Measurements from ENCODE around the gene LRIG2.

Gene LRIG2

GRCh38 chr1:113095790-113096455 is 22.9 kb downstream of the LRIG2 start:
- Mint-ChIP-seq H3K27ac (no peak overlapping the region), H3K36me3 (ENCODE audit: low read depth) (peaks cover 69% of the 10 kb centered on the region)

GRCh38 chr1:113096493-113096892 is 23.5 kb downstream of the LRIG2 start:
- Mint-ChIP-seq H3K4me1 (ENCODE audit: low read depth) (peaks cover 9% of the 10 kb centered on the region), H3K9me3 (no peaks in the 10 kb centered on the region), H3K27ac (no peak overlapping the region), H3K4me3 (no peak overlapping the region), H3K27me3 (no peaks in the 10 kb centered on the region), H3K36me3 (ENCODE audit: low read depth) (peaks cover 73% of the 10 kb centered on the region)

More at GRCh38 chr1:113095790-113096455, 22.9 kb downstream of the LRIG2 start:
- peaks cover 11% of the 10 kb centered on the region for H3K4me1 Mint-ChIP-seq (ENCODE audit: low read depth)
- no peaks in the 10 kb centered on the region for H3K9me3 Mint-ChIP-seq
- no peak overlapping the region for H3K4me3 Mint-ChIP-seq
- no peaks in the 10 kb centered on the region for H3K27me3 Mint-ChIP-seq

GRCh38 chr1:113101588-113101987 is 28.6 kb downstream of the LRIG2 start:
- no peaks in the 10 kb centered on the region for H3K27me3 Mint-ChIP-seq
- H3K27ac Mint-ChIP-seq = no peak overlapping the region
- H3K36me3 Mint-ChIP-seq (ENCODE audit: low read depth) = peaks cover 70% of the 10 kb centered on the region
- no peaks in the 10 kb centered on the region for H3K4me1 Mint-ChIP-seq (ENCODE audit: low read depth)
- H3K4me3 Mint-ChIP-seq = no peak overlapping the region
- no peaks in the 10 kb centered on the region for H3K9me3 Mint-ChIP-seq

GRCh38 chr1:113103048-113103447 is 30.1 kb downstream of the LRIG2 start:
- Mint-ChIP-seq H3K27ac (no peak overlapping the region), H3K4me3 (no peak overlapping the region), H3K36me3 (ENCODE audit: low read depth) (peaks cover 70% of the 10 kb centered on the region), H3K9me3 (no peaks in the 10 kb centered on the region), H3K4me1 (ENCODE audit: low read depth) (no peaks in the 10 kb centered on the region), H3K27me3 (no peaks in the 10 kb centered on the region)

GRCh38 chr1:113103977-113104376 is 31.0 kb downstream of the LRIG2 start:
- Mint-ChIP-seq H3K27me3 (no peaks in the 10 kb centered on the region), H3K36me3 (ENCODE audit: low read depth) (peaks cover 63% of the 10 kb centered on the region)

GRCh38 chr1:113106910-113107309 is 33.9 kb downstream of the LRIG2 start:
- Mint-ChIP-seq H3K36me3 (ENCODE audit: low read depth) (peaks cover 64% of the 10 kb centered on the region), H3K27me3 (no peaks in the 10 kb centered on the region), H3K4me1 (ENCODE audit: low read depth) (peaks cover 3% of the 10 kb centered on the region), H3K4me3 (no peak overlapping the region), H3K27ac (no peak overlapping the region), H3K9me3 (no peaks in the 10 kb centered on the region)

More at GRCh38 chr1:113103977-113104376, 31.0 kb downstream of the LRIG2 start:
- no peaks in the 10 kb centered on the region for H3K9me3 Mint-ChIP-seq
- no peaks in the 10 kb centered on the region for H3K4me1 Mint-ChIP-seq (ENCODE audit: low read depth)
- H3K27ac Mint-ChIP-seq = no peak overlapping the region
- no peak overlapping the region for H3K4me3 Mint-ChIP-seq

- H3K27ac Mint-ChIP-seq = no peak overlapping the region
- no peaks in the 10 kb centered on the region for H3K27me3 Mint-ChIP-seq
- H3K4me3 Mint-ChIP-seq = no peak overlapping the region
- H3K36me3 Mint-ChIP-seq (ENCODE audit: low read depth) = peaks cover 58% of the 10 kb centered on the region
- H3K4me1 Mint-ChIP-seq (ENCODE audit: low read depth) = peaks cover 3% of the 10 kb centered on the region
- H3K9me3 Mint-ChIP-seq = no peaks in the 10 kb centered on the region
Measured at GRCh38 chr1:113109908-113110554, 37.0 kb downstream of the LRIG2 start.

- H3K36me3 Mint-ChIP-seq (ENCODE audit: low read depth) = peaks cover 51% of the 10 kb centered on the region
- no peak overlapping the region for H3K27ac Mint-ChIP-seq
Measured at GRCh38 chr1:113118266-113118665, 45.3 kb downstream of the LRIG2 start.

GRCh38 chr1:113123737-113124136 is 50.7 kb downstream of the LRIG2 start:
- Mint-ChIP-seq H3K27ac (no peak overlapping the region), H3K9me3 (no peaks in the 10 kb centered on the region), H3K4me1 (ENCODE audit: low read depth) (peaks cover 11% of the 10 kb centered on the region), H3K36me3 (ENCODE audit: low read depth) (peaks cover 53% of the 10 kb centered on the region), H3K27me3 (no peaks in the 10 kb centered on the region), H3K4me3 (no peak overlapping the region)

More at GRCh38 chr1:113118266-113118665, 45.3 kb downstream of the LRIG2 start:
- H3K9me3 Mint-ChIP-seq = no peaks in the 10 kb centered on the region
- no peak overlapping the region for H3K4me3 Mint-ChIP-seq
- no peaks in the 10 kb centered on the region for H3K27me3 Mint-ChIP-seq
- H3K4me1 Mint-ChIP-seq (ENCODE audit: low read depth) = no peaks in the 10 kb centered on the region

- H3K4me3 Mint-ChIP-seq = no peak overlapping the region
- H3K36me3 Mint-ChIP-seq (ENCODE audit: low read depth) = peaks cover 50% of the 10 kb centered on the region
- H3K27me3 Mint-ChIP-seq = no peaks in the 10 kb centered on the region
- H3K27ac Mint-ChIP-seq = no peak overlapping the region
- no peaks in the 10 kb centered on the region for H3K9me3 Mint-ChIP-seq
- peaks cover 12% of the 10 kb centered on the region for H3K4me1 Mint-ChIP-seq (ENCODE audit: low read depth)
Measured at GRCh38 chr1:113124366-113124765, 51.4 kb downstream of the LRIG2 start.

GRCh38 chr1:113125517-113125916 is 52.5 kb downstream of the LRIG2 start:
- H3K27ac Mint-ChIP-seq = peak overlapping the region; percentile 13

GRCh38 chr1:113126207-113126606 is 53.2 kb downstream of the LRIG2 start:
- Mint-ChIP-seq H3K9me3 (no peaks in the 10 kb centered on the region), H3K4me1 (ENCODE audit: low read depth) (peaks cover 31% of the 10 kb centered on the region), H3K36me3 (ENCODE audit: low read depth) (peaks cover 57% of the 10 kb centered on the region), H3K27ac (no peak overlapping the region), H3K4me3 (no peak overlapping the region), H3K27me3 (no peaks in the 10 kb centered on the region)

More at GRCh38 chr1:113125517-113125916, 52.5 kb downstream of the LRIG2 start:
- no peaks in the 10 kb centered on the region for H3K9me3 Mint-ChIP-seq
- H3K27me3 Mint-ChIP-seq = no peaks in the 10 kb centered on the region
- H3K4me3 Mint-ChIP-seq = no peak overlapping the region
- peaks cover 24% of the 10 kb centered on the region for H3K4me1 Mint-ChIP-seq (ENCODE audit: low read depth)
- H3K36me3 Mint-ChIP-seq (ENCODE audit: low read depth) = peaks cover 57% of the 10 kb centered on the region

- Mint-ChIP-seq H3K9me3 (no peaks in the 10 kb centered on the region), H3K36me3 (ENCODE audit: low read depth) (peaks cover 58% of the 10 kb centered on the region), H3K27me3 (no peaks in the 10 kb centered on the region), H3K4me1 (ENCODE audit: low read depth) (peaks cover 50% of the 10 kb centered on the region), H3K27ac (peak overlapping the region; percentile 2), H3K4me3 (no peak overlapping the region)
Measured at GRCh38 chr1:113128116-113128515, 55.1 kb downstream of the LRIG2 start.

- Mint-ChIP-seq H3K4me1 (ENCODE audit: low read depth) (peaks cover 65% of the 10 kb centered on the region), H3K36me3 (ENCODE audit: low read depth) (peaks cover 53% of the 10 kb centered on the region), H3K4me3 (no peak overlapping the region), H3K9me3 (no peaks in the 10 kb centered on the region), H3K27me3 (no peaks in the 10 kb centered on the region), H3K27ac (no peak overlapping the region)
Measured at GRCh38 chr1:113129529-113130185, 56.7 kb downstream of the LRIG2 start.

- Mint-ChIP-seq H3K27ac (peak overlapping the region; percentile 63), H3K9me3 (no peaks in the 10 kb centered on the region), H3K27me3 (no peaks in the 10 kb centered on the region)
Measured at GRCh38 chr1:113133038-113133437, 60.0 kb downstream of the LRIG2 start.

More at GRCh38 chr1:113133038-113133437, 60.0 kb downstream of the LRIG2 start:
- H3K36me3 Mint-ChIP-seq (ENCODE audit: low read depth) = peaks cover 37% of the 10 kb centered on the region
- H3K4me1 Mint-ChIP-seq (ENCODE audit: low read depth) = peaks cover 67% of the 10 kb centered on the region
- H3K4me3 Mint-ChIP-seq = no peak overlapping the region

Measured in stimulated activated naive CD8-positive, alpha-beta T cell treated with anti-CD3 and anti-CD28 coated beads, Interleukin-15, Interleukin-2, amounts not matched to agents 100 ng/mL and 50 ng/mL, for 24 hours (primary cell).